Measurements from ENCODE around the gene PRSS23.
"Not testable (repeated sequence)": the region's sequence is repeated elsewhere in the genome, so short reads cannot be mapped to it uniquely, and the experiment has no call there.

Gene PRSS23, protein sequence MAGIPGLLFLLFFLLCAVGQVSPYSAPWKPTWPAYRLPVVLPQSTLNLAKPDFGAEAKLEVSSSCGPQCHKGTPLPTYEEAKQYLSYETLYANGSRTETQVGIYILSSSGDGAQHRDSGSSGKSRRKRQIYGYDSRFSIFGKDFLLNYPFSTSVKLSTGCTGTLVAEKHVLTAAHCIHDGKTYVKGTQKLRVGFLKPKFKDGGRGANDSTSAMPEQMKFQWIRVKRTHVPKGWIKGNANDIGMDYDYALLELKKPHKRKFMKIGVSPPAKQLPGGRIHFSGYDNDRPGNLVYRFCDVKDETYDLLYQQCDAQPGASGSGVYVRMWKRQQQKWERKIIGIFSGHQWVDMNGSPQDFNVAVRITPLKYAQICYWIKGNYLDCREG

DNA sequence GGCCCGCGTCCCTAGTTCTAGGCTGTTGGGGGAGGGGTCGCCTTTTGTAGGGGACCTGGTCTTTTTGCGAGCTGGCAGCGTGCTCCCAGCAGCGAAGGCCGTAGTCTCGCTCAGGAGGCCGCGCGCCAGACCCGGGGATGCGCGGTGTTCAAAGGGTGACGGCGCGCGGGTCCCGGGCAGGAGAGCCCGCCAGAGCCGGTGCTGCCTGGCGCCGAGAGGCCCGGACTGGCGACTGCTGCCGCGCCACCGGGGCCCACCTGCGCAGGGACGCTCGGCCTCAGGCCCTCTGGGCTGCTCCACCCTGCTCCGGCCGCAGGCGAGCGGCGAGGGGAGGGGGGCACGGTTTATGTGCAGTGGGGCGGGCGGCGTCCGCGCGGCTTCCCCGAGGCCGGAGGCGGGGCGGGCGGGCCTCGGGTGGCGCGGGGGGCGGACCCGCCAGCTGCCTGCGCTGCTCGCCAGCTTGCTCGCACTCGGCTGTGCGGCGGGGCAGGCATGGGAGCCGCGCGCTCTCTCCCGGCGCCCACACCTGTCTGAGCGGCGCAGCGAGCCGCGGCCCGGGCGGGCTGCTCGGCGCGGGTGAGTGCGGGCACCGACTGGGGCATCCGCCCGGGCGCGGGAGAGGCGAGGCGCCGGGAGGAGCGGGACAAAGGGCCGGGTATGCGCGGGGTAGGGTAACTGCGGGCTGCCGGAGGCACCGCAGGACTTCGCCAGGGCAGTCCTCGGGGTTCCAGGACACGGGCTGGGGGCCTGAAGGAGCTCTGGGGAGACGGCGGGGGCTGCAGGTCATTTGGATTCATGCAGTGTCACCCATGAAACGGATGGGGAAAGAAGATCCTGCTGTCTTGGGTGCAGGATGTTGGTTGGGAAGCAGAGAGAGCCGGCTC lies at the start of gene PRSS23:
PRSS23 (plus strand) TSS at position 467 of the 884 bp plus-strand sequence. CDS start 7,102 bp downstream, outside the sequence.
- peak in 1 of 3 donors; percentile 18 for DNase-seq (ENCODE audit: low read depth in 3 of 3, low spot score in 1 of 3)

DNA sequence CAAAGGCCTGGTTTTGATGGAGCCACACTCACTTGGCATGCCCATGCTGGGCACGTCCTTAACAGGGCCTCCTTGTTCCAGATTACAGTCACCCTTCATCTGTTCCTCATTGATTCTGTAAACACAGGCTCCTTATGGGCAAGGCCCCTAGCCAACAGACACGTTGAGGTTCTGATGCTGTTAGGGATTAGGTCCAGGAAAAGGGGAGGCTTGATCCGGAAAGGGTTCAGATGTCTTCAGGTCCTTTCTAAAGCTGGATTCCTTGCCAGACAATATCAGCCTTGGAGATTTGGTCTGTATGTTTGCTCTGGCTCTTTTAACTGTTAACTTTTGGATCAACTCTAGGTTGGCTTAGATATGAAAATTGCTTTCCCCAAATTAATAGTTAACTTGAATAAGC lies 46.9 kb upstream of the PRSS23 start:
- no peak for DNase-seq (ENCODE audit: low read depth in 3 of 3, low spot score in 1 of 3)

DNA sequence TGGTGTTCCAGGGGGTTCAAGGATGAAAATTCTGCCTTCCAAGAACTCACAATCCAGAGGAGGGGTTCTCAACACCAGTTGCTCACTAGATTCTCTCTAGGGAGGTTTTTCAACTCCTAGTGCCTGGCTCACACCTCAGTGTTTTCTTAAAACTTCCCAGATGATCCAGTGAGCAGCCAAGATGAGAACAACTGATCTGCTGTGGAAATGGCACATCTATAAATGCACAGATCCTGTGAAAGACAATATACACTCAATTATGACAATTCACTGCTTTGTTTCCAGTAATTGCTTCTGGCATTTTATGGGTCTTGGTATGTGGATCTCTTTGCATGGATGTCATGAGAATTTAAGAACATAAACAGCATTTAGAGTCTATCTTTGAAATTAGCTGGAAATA lies 45.2 kb upstream of the PRSS23 start:
- no peak for DNase-seq (ENCODE audit: low read depth in 3 of 3, low spot score in 1 of 3)

DNA sequence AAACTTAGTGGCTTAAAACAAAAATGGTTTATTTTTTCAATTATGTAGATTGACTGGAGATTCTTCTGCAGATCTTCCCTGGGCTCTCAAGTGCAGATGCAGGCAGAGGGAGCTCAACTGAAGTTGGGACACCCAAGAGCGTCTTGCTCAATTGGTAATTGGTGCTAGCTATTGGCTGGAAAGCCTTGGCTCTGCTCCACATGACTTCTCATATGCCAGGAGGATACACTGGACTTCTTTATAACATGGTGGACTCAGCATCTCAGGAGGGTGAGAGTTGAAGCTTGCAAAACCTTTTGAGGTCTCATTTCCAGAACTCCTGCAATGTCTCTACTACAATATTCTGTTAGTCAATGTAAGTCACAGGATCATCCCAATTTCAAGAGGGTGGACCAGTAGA lies 42.2 kb upstream of the PRSS23 start:
- DNase-seq (ENCODE audit: low read depth in 3 of 3, low spot score in 1 of 3): no peak

DNA sequence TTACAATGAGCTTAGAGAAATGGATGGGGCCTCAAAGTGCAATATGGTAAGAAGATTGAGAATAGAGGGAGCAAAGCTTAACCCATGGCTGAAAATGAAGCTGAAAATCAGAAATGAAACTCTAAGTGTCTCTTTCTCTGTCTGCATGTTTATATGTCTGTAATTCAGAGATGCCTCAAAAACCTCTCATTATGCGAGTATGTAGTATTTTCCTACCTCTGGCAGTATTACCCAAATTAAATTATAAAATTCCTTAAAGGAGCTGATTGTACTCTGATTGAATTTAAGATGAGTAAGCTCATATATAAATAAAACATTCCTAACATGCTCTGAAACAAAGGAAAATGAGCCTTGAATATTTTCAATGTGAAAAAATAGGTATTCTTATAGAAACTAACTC lies 39.8 kb upstream of the PRSS23 start:
- no peak for DNase-seq (ENCODE audit: low read depth in 3 of 3, low spot score in 1 of 3)

DNA sequence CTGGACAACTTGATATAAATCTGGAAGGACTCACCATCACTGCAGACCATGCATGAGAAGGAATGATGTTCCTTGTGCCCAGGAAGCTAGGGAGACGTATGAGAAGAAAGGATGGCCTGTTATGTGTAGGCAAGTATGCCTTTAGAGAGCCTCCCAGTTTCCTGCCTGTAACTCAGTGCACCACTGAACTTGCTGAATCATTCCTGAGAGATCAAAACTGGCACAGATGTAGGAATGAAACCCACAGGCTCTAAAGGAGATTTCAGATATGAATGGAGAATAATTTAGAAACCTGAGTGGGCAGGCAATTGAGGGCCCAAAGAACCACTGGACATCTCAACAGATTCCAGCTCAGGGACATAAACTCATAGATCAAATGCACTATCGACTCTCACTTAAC lies 38.4 kb upstream of the PRSS23 start:
- DNase-seq (ENCODE audit: low read depth in 3 of 3, low spot score in 1 of 3): no peak

DNA sequence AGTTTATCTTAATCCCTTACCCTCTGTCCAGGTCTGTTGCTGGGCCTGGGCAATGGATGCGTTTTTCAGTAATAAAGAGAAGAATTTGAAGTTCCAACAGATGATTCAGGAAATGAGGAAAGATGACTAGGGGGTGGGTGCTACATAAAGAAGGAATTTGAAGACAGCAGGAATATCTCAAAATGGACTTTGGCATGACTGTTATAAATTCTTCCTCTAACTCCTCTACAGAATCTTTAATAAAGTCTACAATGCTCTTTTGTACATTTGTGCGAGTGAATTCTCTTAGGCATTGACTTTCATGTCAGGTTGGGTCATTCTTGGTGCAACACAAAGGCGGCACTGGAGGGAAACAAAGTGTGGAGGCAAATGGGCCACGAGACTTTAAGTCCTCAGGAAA lies 35.1 kb upstream of the PRSS23 start:
- DNase-seq (ENCODE audit: low read depth in 3 of 3, low spot score in 1 of 3): no peak

DNA sequence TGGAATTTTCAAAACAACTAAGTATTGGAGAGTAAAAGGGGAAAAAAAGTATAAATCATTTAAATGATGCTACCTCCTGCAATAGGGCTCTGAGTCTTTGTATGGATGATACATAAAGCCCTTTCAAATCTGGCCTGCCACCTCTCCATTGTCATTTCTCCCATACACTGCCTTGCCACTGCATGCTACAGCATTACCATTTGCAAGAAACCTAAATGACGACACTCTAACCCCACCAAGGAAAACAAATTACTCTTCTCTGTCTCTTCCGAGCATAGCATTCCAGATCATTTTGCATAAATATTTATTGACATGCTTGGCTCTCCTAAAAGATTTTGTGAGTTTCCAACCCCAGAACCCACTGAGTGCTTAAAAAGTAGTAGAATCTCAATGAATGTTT lies 34.5 kb upstream of the PRSS23 start:
- DNase-seq (ENCODE audit: low read depth in 3 of 3, low spot score in 1 of 3): no peak

DNA sequence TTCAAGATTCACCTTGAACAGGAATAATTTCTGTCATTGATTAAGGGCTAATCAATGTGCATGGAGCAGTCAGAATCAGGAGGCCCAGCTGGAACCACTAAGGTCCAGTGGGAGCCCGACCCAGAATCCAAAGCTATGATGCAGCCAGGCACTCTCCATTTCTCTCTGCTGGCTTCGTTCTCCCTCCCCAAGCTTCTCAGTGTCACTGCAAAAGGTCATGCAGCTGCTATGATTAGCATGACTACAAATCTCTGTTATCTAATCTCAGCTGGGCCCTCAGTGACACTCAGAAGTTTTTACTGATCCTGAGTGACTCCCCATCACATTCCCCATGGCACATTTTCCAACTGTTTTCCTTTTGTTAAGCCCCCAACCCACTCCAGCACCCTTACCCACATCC lies 31.1 kb upstream of the PRSS23 start:
- no peak for DNase-seq (ENCODE audit: low read depth in 3 of 3, low spot score in 1 of 3)

DNA sequence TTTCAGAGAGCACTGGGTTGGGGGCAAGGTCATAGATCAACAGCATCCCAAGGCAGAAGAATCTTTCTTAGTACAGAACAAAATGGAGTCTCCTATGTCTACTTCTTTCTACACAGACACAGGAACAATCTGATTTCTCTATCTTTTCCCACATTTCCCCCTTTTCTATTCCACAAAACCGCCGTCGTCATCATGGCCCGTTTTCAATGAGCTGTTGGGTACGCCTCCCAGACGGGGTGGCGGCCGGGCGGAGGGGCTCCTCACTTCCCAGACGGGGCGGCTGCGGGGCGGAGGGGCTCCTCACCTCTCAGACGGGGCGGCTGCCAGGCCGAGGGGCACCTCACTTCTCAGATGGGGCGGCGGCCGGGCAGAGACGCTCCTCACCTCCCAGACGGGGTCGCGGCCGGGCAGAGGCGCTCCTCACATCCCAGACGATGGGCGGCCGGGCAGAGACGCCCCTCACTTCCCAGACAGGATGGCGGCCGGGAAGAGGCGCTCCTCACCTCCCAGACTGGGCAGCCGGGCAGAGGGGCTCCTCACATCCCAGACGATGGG lies 29.8 kb upstream of the PRSS23 start:
- DNase-seq (ENCODE audit: low read depth in 3 of 3, low spot score in 1 of 3): not testable (repeated sequence)

DNA sequence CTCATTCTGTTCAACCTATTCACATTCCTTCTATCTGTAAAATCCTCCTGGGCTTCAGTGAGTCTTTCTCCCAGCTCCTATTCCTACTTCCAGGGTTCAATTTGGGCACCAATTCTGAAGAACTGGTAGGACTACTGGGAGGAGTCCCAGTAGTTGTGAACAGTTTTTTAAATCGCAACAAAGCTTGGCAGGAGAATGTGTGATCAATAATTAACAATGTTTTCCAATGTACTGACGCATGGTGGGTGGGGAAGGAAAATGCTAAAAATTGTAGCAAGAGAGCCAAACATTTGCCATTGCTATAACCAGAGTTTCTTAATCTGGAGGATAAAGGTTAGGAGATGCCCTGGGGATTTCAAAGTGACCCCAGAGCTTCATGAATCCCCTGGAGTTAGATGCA lies 27.3 kb upstream of the PRSS23 start:
- no peak for DNase-seq (ENCODE audit: low read depth in 3 of 3, low spot score in 1 of 3)

DNA sequence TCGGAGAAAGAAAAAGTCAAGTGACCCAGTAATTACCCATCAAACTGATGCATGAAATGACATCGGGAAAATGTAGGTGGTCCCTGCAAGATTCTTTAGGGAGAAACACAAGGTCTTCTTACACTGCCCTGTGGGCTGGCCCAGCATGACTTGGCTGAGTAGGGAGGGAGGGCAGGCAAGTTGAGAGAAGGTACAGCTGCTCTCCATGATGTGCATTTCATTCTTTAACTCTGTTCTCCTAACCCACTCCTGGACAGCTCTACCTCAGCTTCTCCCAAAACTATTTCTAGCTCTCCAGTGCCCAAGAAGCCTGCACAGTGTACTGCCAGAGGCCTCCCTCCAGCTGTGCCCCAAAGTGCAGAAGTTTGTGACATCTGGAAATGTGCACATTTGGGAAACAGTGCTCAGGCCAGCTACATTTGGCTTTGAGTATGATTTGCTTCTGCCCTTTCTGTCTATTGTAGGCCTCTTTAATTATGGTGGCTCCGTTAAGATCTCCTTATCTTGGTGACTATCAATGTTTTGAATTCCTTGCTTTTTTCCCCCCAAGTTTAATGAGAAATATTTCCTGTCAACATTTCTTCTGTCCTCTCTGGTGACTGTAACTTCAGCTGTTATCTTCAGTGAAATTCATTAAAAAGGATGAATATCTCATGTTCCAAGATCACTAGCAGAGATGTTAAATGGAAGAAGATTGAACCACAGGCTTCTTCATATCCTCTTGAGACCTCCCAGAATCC lies 26.7 kb upstream of the PRSS23 start:
- no peak for DNase-seq (ENCODE audit: low read depth in 3 of 3, low spot score in 1 of 3)

DNA sequence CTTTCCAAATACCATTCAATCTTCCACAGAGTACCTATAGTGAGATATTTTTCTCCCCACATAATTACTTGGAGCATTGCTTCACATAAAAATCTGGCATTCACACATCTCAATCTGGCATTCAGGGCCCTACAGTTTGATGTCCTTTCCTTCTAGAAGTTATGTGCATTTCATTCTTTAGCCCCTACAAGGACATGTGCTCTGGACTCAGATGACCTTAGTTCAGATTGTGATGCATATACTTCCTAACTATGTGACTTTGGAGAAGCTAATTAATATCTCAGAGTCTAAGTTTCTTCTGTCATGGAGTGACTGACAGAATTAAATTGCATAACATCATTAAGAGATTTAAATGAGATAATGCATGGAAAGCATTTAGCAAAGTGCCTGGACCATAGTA lies 25.9 kb upstream of the PRSS23 start:
- no peak for DNase-seq (ENCODE audit: low read depth in 3 of 3, low spot score in 1 of 3)

DNA sequence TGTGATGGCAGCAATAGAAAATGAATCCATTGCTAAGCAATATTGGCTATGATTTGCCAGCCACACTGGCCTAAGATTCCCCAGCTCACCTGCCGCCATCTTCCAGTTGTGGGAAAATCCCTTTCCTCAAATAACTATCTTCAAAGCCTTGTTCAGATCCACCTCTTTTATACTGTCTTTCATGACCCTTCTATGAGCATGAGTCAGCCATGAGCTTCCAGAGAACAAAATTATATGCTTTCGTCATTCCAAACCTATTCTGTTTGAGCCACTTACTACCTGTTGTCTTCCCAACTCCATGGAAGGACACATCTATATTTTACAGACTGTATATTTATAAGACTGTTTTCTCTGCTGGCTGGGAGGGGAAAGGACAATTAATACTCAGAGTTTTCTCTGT lies 25.0 kb upstream of the PRSS23 start:
- no peak for DNase-seq (ENCODE audit: low read depth in 3 of 3, low spot score in 1 of 3)

DNA sequence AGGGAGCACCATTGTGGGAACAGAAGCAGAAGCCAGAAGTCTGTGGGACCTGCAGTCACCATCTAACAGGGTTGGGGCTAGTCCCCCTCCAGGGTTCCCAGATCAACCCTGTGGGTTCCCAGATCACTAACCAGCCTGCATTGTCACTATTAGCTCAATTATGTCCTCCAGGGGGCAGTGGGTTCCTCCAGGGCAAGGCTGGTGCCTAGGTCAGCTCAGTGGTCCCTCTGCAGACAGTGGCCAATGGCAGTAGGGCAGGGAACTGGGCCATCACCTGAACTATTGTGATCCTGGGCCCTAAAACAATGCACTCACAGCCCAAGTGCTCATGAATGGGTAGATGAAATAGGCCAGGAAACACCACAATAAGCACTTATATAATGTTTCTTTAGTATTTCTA lies 18.8 kb upstream of the PRSS23 start:
- DNase-seq (ENCODE audit: low read depth in 3 of 3, low spot score in 1 of 3): no peak

DNA sequence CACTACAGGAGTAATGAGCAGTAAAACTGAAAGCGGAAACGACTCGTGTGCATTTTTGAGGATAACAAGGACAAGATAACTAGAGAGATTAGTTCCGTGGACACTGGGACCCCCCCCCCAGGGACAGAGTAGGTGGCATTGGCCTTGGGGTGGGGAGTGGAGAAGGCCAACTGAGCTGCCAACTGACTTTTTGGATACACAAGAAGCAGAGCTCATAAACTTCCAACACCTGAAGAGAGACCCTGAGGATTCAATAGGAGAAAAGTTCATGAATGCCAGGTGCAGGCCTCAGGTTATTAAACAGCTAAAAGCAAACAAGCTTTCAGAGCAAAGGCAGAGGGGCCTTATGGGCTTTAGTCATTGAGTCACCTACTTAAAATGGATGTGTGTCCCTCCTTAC lies 17.6 kb upstream of the PRSS23 start:
- DNase-seq (ENCODE audit: low read depth in 3 of 3, low spot score in 1 of 3): no peak

DNA sequence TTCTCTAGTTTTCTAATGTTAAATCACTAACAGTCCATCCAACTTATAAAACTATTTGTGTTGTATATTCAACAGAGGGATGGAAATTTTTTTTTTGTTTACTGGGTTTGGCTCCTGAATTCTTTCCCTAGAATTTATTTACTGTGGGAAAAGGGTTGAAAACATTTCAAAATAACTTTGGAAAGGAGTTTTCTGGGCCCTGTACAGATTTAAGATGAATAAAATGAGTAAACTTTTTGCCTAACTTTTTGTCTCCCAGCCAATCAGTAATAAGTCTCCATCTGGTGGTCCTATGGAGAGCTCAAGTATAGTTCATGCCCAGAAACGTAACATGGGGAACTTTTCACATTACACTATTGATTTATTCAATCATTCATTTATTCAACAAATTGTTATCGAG lies 16.7 kb upstream of the PRSS23 start:
- no peak for DNase-seq (ENCODE audit: low read depth in 3 of 3, low spot score in 1 of 3)

DNA sequence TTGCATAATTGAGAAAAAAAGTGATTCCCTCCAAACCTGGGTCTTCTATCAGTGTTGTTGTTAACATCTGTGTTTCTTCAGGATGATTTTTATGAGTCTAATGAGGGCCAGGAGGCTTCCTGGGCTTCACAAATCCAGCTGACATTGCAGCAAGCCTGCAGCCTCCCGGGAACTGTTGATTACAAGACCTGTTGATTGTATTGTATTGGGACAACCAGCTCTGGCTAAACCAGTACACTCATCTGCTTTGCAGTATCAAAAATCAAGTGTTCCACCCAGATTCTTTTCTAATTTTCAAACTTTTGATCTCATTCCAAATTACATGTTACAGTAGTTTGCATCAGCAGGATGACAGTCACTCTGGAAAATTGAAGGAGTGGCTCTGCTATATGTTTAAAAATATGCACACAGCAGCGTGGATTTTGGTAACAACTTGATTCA lies 16.1 kb upstream of the PRSS23 start:
- no peak for DNase-seq (ENCODE audit: low read depth in 3 of 3, low spot score in 1 of 3)

DNA sequence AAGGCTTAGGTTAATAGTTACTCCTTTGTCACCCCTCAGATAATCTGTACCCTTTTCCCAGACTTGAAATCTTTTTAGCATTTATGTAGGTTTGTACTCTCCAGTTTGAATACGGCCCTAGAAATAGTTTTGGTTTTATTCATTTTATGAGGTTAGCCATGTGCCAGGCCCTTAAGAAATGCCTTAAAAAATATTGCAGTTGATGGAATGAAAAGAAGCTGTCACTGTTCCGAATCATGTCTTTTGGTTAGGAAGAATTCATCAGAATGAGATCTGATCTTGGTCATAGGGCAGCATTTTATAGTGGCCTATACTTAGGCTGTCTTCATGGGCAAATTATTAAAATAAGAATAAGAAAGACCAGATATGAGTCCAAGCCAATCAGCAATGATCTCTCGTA lies 14.8 kb upstream of the PRSS23 start:
- DNase-seq (ENCODE audit: low read depth in 3 of 3, low spot score in 1 of 3): no peak

DNA sequence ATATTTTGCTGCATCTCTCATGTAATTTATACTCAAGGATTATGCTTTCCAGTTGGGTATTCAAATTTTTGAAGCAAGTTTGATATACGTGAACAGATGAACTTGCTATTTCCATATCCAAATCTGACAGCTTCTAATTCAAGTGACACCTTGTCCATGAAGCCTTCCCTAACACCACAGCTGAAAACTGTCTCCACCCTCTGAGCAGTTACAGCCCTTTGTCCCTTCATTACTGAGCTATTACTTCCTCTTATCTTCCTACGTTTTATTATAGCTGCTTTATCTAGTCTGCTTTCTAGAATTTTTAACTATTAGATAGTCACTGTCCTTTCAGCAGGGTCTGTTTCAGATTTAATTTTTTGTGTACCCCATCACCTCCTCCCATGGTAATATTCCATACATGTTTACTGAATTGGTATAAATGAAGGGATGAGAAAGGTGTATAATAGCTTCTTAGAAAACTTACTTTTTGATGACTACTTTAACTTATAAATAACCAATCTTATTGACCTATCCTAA lies 13.3 kb upstream of the PRSS23 start:
- no peak for DNase-seq (ENCODE audit: low read depth in 3 of 3, low spot score in 1 of 3)

DNA sequence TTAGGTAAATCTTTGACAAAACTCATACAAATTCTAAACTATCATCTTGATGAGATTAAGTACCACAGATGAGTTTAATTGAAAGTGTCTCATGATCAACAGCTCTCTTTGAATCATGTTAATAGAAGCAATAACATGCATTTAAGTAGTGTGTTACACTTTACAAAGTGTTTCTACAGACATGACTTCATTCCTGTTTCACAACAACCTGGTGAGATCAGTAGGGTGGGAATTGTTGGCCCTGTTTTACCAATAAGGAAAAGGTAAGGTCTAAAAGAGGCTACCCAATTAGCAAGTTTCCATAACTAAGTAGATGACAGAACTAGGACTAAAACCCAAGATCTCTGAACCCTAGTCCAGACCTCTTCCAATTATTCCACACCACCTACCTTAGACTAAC lies 12.7 kb upstream of the PRSS23 start:
- DNase-seq (ENCODE audit: low read depth in 3 of 3, low spot score in 1 of 3): no peak
